ENCODE data around the gene CLIC5.

Gene CLIC5

GRCh38 chr6:46035242-46035641, 19.6 kb upstream of the CLIC5 start:
- peak; percentile 46 for DNase-seq (ENCODE audit: low spot score)

GRCh38 chr6:46032110-46032998, 16.7 kb upstream of the CLIC5 start:
- no peak for DNase-seq (ENCODE audit: low spot score)

- no peak for DNase-seq (ENCODE audit: low spot score)
Observed at GRCh38 chr6:46029602-46030001, 13.9 kb upstream of the CLIC5 start.

- no peak for DNase-seq (ENCODE audit: low spot score)
Observed at GRCh38 chr6:46026307-46026706, 10.6 kb upstream of the CLIC5 start.

- no peak for DNase-seq (ENCODE audit: low spot score)
Observed at GRCh38 chr6:46025573-46025972, 9.9 kb upstream of the CLIC5 start.

DNA sequence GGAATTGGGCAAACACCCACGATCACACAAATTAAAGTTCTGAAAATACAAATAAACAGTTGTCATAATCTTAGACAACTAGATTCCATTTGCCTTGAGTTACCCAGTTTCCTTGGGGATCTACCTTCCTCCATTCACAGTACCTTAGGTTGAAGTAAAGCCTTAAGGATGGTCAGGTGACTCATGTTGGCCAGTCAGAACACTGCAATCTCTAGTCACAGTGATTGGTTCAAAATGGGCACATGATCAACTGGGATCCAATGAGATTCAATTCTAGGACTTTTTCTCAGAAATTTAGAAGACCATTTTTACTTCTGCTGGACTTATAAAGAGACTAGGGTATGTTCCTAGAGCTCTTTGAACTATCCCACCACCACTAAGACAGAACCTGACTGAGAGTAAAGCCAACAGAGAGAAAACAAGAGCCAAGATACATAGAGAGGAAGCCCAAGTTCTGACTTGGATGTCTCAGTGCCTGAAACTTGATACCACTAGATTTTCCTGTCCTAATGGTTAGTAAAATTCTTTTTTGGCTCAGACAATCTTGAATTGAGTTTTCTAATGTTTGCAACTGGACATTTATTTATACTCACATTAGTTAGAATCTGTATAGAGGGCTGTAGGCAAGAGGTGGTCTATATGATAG, 8.6 kb upstream of the CLIC5 start:
- no peak for DNase-seq (ENCODE audit: low spot score)

DNA sequence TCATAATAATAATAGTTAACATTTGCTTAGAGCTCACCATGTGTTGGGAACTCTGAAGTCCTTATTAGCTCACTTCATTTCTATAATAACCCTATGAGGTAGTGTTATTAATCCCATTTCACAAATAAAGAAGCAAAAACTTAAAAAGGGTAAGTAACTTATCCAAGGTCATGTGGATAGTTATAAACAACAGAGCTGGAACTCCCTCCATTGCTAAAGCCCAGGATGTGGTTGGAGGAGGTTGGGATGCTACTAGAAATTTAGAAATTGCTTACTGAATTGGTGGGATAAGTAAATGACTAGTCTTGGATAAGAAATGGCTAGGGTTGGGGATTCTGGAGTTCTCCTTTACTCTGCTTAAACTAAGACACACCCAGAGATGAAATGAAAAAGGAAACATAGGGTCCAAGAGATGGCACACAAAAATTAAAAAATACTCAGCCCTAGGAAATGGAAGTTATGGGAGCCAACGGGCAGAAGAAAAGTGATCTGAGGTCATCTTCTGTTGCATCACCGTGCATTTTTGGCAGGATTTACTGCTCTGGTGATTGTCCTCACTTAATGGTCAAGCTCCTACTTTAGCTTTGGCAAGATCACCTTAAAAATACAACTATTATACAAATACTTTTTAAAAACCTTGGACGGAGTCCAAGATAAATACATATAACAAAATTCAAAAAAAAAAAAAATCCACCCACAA, 7.7 kb upstream of the CLIC5 start:
- no peak for DNase-seq (ENCODE audit: low spot score)

- no peak for DNase-seq (ENCODE audit: low spot score)
Observed at GRCh38 chr6:46022106-46022948, 6.7 kb upstream of the CLIC5 start.

GRCh38 chr6:46017726-46018125, 2.1 kb upstream of the CLIC5 start:
- no peak for DNase-seq (ENCODE audit: low spot score)

- DNase-seq (ENCODE audit: low spot score) = no peak
Observed at GRCh38 chr6:46016063-46016608, 476 bp upstream of the CLIC5 start.

DNA sequence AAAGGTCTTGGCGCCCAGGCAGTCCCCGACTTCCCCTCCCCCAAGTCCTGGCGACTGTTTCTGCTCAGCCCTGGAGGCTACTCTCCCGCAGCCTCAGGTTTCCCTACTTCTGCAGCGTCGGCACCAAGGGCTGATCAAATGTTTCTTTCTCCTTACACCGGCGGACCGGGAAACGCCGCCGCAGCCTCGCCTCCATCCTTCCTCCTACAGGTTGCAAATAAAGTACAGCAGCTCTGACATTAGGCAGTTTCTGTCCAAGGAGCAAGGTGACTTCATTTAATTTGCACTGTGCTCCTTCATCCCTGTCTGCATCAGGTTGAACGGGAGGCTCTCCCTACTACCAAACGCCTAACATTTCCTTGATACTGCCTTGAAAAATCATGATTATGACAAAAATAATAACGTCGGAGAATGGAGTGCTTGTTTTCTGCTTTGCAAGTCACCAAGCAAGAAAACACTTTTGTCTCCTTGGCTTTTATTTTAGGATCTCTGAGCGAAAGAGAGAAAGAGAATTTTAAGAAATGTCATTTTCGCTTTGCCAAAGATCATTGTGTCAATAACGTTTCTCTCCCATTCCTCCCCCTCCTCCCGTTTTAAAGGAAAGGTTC, 1.0 kb downstream of the CLIC5 start:
- no peak for DNase-seq (ENCODE audit: low spot score)

GRCh38 chr6:46014046-46014445, 1.6 kb downstream of the CLIC5 start:
- no peak for DNase-seq (ENCODE audit: low spot score)

GRCh38 chr6:46013639-46014038, 2.0 kb downstream of the CLIC5 start:
- no peak for DNase-seq (ENCODE audit: low spot score)

DNA sequence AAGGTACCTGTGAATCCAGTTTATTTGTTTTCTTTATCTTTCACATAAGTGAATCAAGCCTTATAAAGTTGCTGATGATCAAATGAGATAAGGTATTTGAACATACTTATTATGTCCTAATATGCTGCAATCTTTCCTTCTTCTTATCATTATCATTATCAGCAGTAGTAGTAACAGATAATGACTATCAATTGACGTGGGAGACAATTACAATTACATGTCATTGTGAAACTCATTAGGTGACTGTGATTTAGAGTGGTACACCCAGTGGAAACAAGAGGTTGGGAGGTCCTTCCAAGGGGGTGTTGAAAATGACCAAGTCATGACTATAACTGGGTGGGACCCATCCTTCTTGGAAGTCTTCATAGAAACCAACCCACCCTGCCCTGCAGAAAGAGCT, 2.8 kb downstream of the CLIC5 start:
- no peak for DNase-seq (ENCODE audit: low spot score)

GRCh38 chr6:46011188-46012085, 4.2 kb downstream of the CLIC5 start:
- DNase-seq (ENCODE audit: low spot score) = peak; percentile 72

DNA sequence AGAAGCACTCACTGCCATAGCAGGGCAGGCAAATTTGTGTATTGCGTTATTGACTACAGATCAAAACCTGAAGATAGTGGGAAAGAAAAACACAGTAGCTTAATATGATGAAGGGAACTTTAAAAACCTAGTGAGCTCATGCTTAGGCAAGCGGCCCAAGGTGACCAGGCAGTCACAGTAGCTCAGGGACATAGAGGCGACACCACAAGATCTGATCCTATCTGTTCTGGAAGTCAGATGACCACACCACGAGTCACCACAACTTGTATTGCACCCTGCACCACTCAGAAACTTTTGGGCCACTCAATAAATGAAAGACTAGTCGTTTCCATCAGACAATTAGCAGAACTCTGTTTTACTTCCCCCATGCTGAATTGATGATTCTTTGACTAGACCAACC, 4.9 kb downstream of the CLIC5 start:
- DNase-seq (ENCODE audit: low spot score) = peak; percentile 48

- no peak for DNase-seq (ENCODE audit: low spot score)
Observed at GRCh38 chr6:46010270-46010669, 5.4 kb downstream of the CLIC5 start.

GRCh38 chr6:46002264-46002663, 13.4 kb downstream of the CLIC5 start:
- no peak for DNase-seq (ENCODE audit: low spot score)

DNA sequence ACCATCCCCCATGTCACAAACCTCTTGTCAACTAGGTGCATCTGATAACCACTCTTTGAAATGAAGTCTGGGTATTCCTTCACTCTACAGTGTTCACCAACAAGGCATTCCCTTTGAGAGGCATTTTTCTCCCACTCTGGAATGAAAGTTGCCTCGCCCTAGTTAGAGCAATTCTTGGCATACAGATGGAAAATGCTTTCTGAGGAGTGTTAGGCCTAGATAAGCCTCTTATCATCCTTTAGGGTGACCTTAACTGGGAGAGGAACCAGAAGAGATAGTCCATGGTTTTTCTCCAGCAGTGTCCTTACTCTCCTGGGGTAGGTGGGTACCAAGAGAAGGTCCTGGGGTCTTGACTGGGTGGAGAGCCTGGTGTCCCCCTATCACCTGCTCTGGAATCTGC, 14.8 kb downstream of the CLIC5 start:
- DNase-seq (ENCODE audit: low spot score) = no peak

DNA sequence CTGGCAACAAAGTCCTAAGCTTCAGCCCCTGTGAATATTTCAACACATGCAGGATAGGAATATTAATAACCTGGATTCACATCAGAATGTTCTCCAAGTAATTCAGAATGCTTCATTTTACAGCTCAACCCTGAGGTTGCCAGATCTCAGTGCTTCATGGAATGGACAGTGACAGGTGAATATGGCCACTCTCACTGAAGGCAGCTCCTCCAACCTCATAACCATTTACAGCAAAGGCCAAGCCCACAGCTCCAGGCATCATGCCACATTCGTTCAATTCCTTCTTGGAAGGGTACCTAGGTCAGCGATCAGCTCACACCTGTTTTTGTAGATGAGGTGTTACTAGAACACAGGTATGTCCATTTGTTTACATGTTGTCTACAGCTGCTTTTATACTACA, 17.1 kb downstream of the CLIC5 start:
- no peak for DNase-seq (ENCODE audit: low spot score)
